GM18505 (cell line): ENCODE results near the gene ADAMTS6.
"Not testable (repeated sequence)": the region's sequence is repeated elsewhere in the genome, so short reads cannot be mapped to it uniquely, and the experiment has no call there.

ENCODE experiments used
- ATAC-seq: cut with Tn5 transposase; IDR thresholded peaks from one replicate; pipeline ENCODE4 v1.9.1; 2021; ENCODE audit not compliant: unreplicated experiment
- POLR2A ChIP-seq: IDR thresholded peaks from 4 replicates; pipeline ENCODE4 v1.6.1; 2011; ENCODE audit warnings: borderline replicate concordance; ENCODE audit not compliant: insufficient read depth, insufficient read length; ENCODE audit errors: extremely low read depth

ADAMTS6 gene

DNA sequence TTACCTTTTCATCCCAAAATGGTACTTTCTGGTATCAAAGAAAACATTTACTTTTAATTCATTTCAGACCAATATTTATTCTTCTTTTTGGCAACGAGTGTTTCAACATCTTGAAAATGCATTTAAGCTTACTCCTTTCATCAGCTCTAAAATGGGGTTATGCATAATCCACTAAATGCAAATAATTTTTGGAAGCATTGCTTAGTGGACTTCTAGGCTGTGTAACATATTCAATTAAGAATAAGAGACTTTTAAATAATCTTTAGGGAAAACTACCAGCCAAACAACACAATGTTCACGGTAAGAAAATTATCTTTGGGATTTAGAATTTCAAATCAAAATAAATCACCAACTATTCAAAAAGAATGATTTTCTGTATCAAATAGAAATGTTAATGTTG, 118.2 kb downstream of the ADAMTS6 start:
- TF ChIP-seq POLR2A: no peak
- ATAC-seq: no peak

DNA sequence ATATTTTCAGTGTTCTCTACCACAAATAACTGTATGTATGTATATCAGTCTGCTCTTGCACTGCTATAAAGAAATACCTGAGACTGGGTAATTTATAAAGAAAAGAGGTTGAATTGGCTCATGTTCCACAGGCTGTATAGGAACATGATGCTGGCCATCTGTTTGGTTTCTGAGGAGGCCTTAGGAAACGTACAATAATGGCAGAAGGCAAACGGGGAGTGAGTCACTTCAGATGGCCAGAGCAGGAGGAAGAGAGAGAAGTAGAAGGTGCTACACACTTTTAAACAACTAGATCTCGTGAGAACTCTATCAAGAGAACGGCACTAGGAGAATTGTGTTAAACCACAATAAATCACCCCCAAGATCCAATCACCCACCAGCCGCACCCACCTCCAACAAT, 121.7 kb downstream of the ADAMTS6 start:
- TF ChIP-seq POLR2A: no peak
- ATAC-seq: no peak

DNA sequence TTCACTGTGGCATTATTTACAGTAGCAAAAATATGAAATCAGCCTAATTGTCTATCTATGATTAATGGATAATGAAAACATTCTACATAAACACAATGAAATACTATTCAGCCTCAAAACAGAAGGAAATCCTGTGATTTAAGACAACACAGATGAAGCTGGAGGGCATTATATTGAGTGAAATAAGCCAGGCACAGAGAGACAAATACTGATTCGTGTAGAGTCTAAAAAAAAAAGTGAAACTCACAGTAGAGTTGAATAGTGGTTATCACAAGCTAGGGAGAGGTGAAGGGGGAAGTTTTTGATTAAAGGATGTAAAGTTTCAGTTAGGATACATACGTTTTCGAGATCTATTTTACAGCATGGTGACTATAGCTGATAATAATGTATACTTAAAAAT, 122.2 kb downstream of the ADAMTS6 start:
- TF ChIP-seq POLR2A: no peak
- ATAC-seq: no peak

DNA sequence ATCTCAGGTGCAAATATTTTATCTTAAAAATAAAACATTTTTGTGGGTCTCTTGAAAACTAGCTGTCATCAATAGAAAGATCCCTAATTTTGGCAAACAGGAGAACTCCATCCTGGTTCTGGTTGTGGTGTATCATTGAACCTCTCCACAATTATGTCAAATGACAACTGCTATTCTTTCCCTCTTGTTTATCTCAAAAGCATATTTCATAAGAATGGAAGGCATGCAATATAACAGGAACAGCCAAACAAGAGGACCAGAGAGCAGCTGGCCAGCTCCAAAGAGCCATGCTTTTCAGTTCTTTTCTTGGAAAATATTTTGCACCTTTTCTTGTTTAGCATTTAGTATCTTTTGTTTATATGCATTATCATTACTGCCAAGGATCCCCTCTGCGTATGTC, 125.4 kb downstream of the ADAMTS6 start:
- ATAC-seq: no peak
- TF ChIP-seq POLR2A: no peak

DNA sequence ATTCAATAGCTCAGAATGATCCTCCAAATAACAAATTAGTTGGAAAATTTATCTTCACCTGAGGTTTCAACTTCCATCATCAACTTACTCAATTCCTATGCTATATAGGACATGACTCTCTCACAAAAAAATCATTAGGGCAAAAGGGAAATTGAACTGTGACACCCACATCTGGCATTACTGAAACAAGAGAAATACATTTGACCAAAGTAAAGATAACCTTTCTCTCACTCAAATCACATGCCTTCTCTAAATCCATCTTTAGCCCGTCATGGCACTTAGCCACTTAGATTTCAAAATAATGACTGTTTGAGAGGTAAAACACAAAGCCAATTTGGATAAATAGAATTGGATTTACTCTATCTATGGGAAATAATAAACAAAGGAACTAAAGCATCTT, 126.4 kb downstream of the ADAMTS6 start:
- ATAC-seq: no peak
- no peak for TF ChIP-seq POLR2A

DNA sequence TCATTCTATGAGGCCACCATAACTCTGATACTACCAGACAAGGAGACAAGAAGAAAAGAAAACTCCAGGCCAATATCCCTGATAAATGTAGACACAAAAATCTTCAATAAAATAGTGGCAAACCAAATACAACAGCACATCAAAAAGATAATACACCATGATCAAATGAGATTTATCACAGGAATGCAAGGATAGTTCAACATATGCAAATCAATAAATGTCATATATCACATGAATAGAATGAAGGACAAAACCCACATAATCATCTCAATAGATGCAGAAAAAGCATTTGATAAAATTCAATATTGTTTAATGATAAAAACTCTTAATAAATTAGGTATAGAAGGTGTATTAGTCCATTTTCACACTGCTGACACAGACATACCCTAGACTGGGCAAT, 139.9 kb downstream of the ADAMTS6 start:
- ATAC-seq: no peak
- TF ChIP-seq POLR2A: no peak

DNA sequence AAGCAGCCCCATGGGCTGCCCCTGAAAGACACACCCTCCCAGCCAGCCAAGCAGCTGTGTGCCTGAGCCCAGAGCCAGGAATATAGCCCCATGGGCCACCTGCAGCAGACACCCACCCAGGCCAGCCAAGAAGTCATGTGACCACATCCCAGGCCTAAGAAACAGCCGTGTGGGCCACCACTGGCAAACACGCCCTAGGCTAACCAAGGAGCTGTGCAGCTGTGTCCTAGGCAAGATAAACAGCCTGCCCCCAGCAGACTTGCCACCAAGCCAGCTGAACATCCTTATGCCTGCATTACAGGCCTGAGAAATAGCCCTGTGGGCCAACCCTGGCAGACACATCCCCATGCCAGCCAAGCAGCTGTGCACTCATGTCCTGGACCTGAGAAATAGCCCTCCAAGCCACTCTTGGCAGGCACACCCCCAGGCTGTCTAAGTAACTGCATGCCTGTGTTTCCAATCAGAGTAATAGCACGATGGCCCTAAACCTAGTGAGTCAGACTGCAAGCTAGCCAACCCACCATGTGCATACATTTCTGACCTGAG, 143.0 kb downstream of the ADAMTS6 start:
- no peak for ATAC-seq
- TF ChIP-seq POLR2A: no peak

DNA sequence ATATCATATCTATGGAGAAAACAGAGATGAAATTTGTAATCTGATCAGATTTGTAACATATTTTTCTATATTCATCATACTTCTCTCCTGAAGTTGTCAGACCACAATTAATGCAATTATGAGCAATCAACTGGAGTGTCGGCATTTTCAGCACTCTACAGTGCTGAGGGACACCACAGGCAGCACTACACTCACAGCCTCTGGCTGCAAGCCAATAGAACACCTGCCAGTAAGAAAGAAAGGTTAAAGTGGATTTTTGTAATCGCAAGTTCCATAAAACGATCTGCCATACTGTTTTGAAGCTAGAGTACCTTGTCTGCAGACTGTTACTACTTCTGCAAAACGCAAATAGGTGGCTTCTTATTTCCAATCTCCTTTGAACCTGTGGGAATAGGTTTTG, 147.6 kb downstream of the ADAMTS6 start:
- no peak for ATAC-seq
- no peak for TF ChIP-seq POLR2A

DNA sequence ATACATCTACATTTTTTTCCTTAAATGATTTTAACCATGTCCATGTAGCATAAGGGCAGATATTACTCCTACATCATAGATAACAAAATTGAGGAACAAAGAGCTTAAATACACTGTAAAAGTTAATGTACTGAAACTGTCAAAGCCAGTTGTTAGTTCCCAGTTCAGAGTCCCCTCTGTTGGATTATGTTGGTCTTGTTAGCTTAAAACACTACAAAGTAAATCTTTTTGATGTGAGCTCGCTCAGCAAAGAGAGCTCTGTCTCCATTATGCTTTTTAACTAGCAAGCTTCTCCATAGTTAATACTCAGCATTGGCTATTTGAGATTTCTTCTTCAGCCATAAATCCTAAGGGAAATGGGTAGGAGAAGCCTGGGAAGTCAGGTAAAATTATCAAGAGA, 149.1 kb downstream of the ADAMTS6 start:
- TF ChIP-seq POLR2A: no peak
- ATAC-seq: no peak

DNA sequence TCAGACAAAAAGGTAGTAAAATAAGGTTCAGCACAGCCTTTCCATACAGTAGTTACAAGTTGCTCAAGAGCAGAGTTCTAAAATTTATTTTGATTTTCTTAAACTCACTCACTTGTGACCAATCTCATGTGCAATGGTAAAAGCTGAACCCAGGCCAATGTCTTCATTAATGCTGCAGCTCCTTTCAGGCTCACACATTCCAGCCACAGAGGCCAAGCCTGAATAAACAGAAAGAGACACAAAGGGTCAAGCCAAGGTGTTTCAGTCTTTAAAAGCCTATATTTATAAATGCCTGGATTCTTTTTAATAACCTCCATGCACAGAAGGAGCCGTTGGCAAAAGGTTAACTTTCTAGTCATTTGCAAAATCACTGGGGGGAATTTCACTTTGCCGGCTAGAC, 152.5 kb downstream of the ADAMTS6 start:
- no peak for TF ChIP-seq POLR2A
- no peak for ATAC-seq

DNA sequence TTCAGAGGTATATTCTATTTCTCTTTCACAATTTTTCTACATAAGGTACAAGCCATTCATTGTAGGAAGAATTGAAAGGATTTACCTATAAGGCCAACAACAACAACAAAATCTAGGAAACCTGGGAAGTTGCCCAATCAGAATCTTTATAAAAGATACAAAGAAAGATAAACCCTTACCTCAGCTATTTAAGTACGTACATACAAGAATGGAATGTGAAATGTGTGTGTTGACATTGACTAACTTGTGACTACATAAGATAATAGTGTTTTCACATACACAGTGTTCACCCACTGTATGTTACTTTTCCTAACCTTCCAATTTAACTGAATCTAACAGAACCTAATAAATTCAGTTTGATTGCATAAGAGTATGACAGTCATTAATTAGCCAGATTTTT, 154.1 kb downstream of the ADAMTS6 start:
- no peak for TF ChIP-seq POLR2A
- ATAC-seq: no peak

DNA sequence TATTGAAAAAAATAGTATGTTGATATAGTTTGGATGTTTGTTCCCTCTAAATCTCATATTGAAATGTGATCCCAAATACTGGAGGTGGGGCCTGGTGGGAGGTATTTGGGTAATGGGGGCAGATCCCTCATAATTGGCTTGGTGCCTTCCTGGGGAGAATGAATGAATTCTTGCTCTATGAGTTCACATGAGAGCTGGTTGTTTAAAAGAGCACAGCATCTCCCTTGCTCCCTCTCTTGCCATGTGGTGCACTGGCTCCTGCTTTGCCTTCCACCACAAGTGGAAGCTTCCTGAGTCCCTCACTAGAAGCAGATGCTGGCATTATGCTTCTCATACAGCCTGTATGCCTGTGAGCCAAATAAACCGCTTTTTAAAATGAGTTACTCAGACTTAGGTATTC, 154.8 kb downstream of the ADAMTS6 start:
- ATAC-seq: no peak
- no peak for TF ChIP-seq POLR2A

DNA sequence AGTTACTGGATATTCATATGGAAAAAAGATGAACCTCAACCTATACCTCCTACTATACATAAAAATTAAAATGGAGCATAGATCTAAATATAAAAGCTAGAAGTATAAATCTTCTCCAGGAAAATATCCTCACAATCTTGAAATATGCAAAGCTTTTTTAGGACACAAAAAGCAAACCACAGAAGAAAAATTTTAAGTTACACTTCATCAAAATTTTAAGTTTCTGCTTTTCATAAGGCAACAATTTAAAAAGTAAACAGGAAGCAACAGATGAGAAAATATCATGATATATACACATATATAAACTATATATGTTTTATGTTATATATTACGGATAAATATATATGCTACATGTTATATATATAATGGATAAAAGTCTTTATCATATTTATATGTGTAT, 157.5 kb downstream of the ADAMTS6 start:
- no peak for TF ChIP-seq POLR2A
- ATAC-seq: no peak

DNA sequence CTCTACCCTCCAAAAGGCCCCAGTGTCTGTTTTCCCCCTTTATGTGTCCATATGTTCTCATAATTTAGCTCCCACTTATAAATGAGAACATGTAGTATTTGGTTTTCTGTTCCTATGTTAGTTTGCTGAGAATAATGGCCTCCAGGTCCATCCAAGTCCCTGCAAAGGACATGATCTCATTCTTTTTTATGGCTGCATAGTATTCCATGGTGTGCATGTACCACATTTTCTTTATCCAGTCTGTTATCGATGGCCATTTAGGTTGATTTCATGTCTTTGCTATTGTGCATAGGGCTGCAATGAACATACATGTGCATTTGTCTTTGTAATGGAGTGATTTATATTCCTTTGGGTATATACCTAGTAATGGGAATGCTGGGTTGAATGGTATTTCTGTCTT, 161.0 kb downstream of the ADAMTS6 start:
- ATAC-seq: not testable (repeated sequence)

DNA sequence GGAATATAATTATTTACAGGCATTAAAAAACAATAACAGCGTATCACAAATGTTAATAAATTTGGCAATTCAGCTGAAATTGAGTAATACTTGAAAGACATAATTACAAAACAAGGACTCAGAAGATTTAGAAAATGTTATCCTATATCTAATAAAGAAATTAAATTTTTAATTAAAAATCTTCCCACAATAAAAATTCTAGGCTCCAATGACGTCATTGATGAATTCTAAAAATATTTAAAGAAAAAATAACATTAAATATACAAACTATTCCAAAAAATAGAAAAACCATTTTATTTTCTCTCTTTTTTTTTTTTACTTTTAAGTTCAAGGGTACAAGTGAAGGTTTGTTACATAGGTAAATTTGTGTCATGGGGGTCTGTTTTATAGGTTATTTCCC, 161.5 kb downstream of the ADAMTS6 start:
- ATAC-seq: no peak
- TF ChIP-seq POLR2A: no peak
